GM18508 (cell line): ENCODE data around the gene PLEKHA6.

Experiments used
- ATAC-seq: cut with Tn5 transposase; IDR thresholded peaks from one replicate; pipeline ENCODE4 v1.9.1; 2021; ENCODE audit warnings: moderate number of reproducible peaks; ENCODE audit not compliant: insufficient read depth, unreplicated experiment

PLEKHA6 gene

DNA sequence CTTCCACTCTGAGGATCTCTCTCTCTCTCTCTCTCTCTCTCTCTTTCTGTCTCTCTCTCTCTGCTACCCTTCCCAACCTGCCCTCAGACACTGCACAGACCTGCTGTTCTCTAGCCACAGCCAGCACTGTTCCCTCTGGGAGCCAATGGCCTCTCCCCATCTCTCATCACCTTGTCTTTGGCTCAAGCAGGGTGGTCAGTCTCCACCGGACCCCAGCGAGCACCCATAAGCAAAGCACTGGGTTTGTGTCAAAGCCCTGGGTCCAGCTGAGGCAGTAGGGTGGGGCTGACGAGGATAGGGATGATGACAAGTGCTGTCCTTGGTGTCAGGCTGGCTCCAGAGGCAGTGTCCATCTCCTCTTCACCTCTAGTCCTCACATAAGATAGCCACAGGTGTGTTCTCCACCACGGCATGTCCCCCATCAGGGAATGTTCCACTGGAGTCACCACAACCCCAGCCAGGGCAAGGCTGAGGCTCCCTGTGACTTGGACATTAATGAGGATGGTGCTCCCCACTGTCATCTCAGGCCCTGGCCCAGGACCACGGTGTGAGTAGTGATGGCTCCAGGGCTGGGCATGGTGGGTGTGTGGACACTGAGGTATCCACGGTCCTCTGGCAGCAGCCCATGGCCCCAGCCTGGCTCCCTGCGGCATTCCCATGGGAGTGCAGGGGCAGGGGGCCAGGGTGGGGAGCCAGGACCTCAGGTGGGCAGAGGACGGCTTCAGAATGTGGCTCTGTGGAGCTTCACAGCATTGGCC is 137.5 kb downstream of the PLEKHA6 start:
- ATAC-seq: no peak

DNA sequence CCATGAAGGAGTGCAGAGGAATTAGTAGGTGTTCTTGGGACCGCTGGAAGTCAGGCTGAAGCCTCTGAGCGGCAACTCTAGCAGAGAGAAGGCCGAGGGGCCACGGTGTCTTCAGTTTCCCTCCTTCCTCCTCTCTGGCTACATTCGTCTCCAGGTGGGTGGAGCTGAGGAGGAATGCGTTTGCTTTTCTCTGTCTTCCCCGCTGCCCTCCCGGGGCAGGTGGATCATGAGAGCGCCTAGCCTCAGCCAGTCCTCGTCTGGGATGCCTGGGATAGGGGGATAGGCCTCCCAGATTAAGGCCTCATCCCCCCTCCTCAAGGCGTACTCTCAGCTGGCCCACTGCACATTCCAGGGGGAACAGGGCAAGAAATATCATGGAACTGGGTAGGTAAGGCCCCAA is 138.5 kb downstream of the PLEKHA6 start:
- no peak for ATAC-seq

- ATAC-seq: no peak
Observed at GRCh38 chr1:204219971-204220616, 139.6 kb downstream of the PLEKHA6 start.

DNA sequence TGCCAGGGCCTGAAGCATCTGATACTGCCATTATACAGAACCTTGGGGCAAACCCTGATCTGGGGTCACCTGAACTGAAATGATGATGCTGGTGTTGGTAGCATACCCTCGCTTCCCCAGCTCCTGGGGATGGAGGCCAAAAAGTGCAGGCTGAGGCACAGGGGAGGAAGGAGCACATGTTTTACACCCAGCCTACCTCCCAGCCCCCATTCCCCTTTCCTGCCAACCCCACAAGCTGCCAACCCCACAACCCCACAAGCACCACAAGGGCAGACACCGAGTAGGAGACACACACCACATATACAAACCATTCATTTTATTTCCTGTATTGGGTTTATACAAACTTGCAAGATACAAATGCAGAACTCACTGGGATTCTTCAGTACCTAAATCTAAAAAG is 141.2 kb downstream of the PLEKHA6 start:
- ATAC-seq: no peak

DNA sequence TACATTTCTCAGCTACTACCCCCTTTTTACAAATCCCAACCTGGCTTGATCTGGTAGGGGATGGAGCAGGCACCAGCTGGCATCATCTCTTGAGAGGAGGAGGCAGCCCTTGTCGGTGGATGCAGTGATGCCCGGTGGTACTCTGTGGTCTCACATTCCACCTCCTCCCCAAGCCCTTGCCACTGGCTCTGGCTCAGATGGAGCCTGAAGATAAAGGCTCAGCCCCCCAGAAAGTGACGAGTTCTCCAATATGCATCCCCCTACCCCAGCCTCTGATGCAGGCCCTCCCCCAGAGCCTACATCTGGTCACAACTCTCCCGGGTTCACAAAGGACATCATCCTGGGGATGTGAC is 142.1 kb downstream of the PLEKHA6 start:
- no peak for ATAC-seq

- no peak for ATAC-seq
Observed at GRCh38 chr1:204216880-204217647, 142.7 kb downstream of the PLEKHA6 start.

GRCh38 chr1:204216236-204216635 is 143.5 kb downstream of the PLEKHA6 start:
- no peak for ATAC-seq

- no peak for ATAC-seq
Observed at GRCh38 chr1:204213668-204214662, 145.8 kb downstream of the PLEKHA6 start, which contains the start of gene GOLT1A. GOLT1A (minus strand) TSS chr1:204213988; CDS start chr1:204213906, 82 bp downstream.

- ATAC-seq: no peak
Observed at GRCh38 chr1:204212715-204213114, 147.0 kb downstream of the PLEKHA6 start.

DNA sequence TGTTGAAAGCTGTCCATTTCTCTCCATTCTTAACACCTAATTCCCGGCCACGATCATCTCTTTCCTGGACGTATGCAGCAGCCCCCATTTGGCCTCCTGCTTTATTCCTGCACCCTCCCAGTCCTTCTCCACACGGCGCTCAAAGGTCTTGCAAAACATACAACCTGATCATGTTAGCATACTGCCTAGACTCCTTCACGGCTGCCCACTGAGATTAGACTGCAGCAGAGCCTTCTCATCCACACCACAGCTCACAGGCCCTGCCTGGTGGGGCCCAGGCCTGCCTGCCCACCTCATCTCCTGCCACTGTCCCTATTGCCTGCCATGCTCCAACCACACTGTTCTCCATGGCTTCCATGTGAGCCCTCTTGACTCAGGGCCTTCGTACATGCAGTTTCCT is 148.7 kb downstream of the PLEKHA6 start:
- ATAC-seq: no peak

- ATAC-seq: no peak
Observed at GRCh38 chr1:204207136-204207616, 152.6 kb downstream of the PLEKHA6 start.

DNA sequence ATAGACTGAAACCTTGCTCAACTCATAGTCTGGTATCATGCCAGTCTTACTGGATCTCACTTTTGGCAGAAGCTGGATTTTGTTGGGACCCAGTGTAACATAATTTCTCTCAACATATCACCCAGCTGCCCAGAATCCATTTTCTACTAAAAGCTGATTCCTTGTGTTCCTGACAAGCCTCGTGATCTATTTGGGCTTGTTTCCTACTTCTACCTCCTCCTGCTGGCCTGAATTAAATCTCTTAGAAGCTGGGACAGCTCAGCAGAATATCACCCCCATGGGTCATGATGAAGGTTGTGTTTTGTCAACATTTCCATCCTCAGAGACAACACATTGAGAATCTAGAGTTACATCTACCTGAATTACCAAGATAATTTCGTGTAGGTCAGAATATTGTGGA is 153.6 kb downstream of the PLEKHA6 start:
- no peak for ATAC-seq

DNA sequence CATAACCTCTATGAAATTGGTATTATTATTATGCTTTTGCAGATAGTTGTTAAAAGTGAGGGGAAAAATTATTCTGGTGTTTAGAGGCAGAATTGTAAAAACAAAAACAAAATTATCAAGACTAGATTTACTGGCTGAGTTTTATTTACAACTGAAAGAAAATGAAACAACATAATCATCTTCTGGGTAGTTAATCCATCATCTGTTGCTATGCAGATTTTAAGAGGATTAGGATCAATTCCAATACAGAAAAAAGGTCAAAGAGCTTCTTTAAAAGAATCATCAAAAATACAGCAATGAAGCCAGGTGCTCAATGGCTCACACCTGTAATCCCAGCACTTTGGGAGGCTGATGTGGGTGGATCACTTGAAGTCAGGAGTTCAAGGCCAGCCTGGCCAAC is 154.2 kb downstream of the PLEKHA6 start:
- no peak for ATAC-seq

- no peak for ATAC-seq
Observed at GRCh38 chr1:204204944-204205343, 154.8 kb downstream of the PLEKHA6 start.

DNA sequence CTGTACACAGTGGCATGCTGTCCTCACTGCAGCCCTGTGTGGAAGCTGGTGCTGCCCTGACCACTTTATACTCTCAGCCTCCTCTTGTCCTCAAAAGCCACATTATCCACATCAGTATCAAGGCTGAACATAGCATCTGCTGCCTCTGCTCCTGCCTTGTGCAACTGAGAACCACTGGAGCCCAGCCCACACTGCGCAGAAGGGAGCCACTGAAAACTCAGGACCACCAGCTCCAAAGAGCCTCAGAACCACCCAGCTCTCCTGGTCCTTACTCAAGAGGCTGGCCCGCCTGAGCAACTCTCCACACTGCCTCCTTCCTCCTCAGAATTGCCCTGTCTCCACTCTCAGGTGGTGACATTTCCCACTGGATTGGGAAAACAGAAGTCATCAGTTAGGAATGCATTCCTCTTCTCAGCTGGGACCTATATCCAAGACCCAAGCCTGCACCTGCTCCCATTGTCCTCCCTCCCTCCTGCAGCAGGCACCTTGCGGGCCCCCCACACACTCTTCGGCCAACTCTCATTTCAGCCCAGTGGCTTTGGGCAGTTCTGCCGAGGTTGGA is 156.4 kb downstream of the PLEKHA6 start:
- ATAC-seq: no peak

DNA sequence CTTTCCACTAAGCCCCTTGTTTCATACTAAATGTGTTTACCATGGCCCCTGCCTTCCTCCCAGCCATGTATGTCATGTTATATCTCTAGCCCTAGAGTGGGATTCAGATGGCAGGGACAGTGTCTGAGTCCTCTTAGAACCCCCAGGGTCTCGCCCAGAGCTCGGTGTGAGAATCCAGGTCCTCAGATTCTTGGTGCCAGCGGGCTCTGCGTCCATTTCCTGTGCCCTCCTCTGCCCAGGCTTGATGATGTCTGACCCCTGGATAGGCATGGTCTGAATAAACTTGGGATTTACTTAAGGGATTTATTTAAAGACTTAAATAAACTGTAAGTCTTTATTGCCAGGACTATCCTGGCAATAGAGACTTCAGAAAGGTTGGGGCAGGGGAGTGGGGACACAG is 157.2 kb downstream of the PLEKHA6 start:
- ATAC-seq: no peak

DNA sequence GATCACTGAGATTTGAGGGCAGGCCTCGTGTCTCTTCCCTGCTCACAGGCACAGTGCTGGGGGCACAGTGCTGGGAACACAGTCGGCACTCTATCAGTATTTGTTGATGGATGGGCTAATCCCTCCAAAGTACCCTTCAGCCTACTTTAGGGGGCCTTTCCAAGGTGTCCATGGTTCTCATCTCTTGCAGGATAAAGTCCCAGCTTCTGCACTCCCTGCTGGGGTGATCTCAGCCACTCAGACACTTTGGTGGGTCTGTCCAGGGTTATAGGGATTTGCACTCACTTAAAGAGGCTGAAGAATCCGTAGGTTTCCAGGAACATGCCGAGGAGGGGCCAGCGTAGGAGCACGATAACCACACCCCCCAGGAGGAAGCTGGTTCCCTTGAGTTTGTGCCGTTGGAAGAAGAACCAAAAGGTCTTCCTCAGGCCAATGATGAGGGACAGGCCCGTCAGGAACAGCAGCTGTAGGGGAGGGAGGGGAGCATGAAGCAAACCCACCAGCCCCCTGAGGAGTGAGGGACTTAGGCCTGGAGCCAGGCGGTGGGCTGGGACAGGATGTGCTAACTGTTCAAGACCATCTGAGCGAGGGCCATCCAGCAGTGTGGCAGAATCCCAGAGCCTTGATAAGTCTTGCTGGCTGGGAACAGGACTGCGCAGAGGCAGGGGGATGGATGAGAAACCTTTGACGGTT is 158.2 kb downstream of the PLEKHA6 start:
- ATAC-seq: no peak

DNA sequence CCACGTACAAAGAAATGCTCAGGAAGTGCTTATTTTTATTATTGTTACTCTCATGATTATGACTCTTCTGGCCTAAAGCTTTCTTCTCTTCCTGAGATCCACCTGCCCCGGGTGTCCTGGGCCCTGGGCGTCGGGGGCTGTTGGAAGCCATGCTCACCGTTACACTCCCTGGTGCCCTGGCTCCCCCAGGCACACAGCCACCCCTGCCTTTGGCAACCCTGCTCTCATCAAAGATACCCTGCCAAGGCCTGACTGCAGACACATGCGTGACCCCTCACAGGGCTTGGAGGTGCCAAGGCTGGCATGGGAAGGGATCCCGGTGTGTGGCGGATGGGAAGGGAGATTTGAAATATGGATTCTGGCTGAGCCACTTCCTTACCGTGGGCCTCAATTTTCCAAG is 160.2 kb downstream of the PLEKHA6 start:
- ATAC-seq: no peak
